GM12878 (cell line): Measurements from ENCODE around the gene KIF21A. TPM values are rescaled to one million over a fixed set of nuclear protein-coding genes. Genes with fewer than 3 reads are reported as not detected.

Experiments
- ATAC-seq: fragments of 200-7000 bp; cut with Tn5 transposase; 3 replicates; pipeline ENCODE4 v1.9.1; 2020; ENCODE audit warnings: mild to moderate bottlenecking, moderate library complexity
- BruUV-seq: library from RNA; stranded (reverse); fragments of 400-500 nt; replicated peaks from 2 replicates; lab custom pipeline; 2021; lab: Mats Ljungman, UMichigan
- CTCF ChIA-PET: fragments of 300-600 bp; sonication (Branson Sonifier 250); formaldehyde crosslinking; extraction: SDS; loops from one replicate; lab custom pipeline; 2021; ENCODE audit warnings: inconsistent platforms; lab: Yijun Ruan, JAX
- POLR2A ChIA-PET: fragments of 350-600 bp; formaldehyde crosslinking; extraction: SDS; loops from one replicate; lab custom pipeline; 2021; ENCODE audit warnings: inconsistent platforms; lab: Charles Lee
- RAD21 ChIA-PET: fragments of 300-600 bp; sonication (Branson Sonifier 250); formaldehyde crosslinking; loops from one replicate; lab custom pipeline; 2023; ENCODE audit warnings: antibody characterized with exemption; ENCODE audit not compliant: unreplicated experiment; lab: Charles Lee
- SMC1A ChIA-PET: fragments of 300-600 bp; sonication (Branson Sonifier 250); formaldehyde crosslinking; loops from one replicate; lab custom pipeline; 2023; ENCODE audit not compliant: unreplicated experiment, uncharacterized antibody; lab: Charles Lee
- DNase-seq: peaks from one replicate; pipeline ENCODE4 v3.0.0-alpha.2; 2011; ENCODE audit warnings: low read depth, low spot score
- FAIRE-seq: peaks from 3 replicates; lab custom pipeline; 2011; peaks lifted over from hg19 to GRCh38; lab: Jason Lieb, UNC
- H2AFZ ChIP-seq: 2 replicates; pipeline ENCODE4 v1.6.0; 2011; ENCODE audit warnings: low read depth, low read length, control low read depth; ENCODE audit not compliant: control insufficient read depth
- H3K27ac ChIP-seq: 2 replicates; pipeline ENCODE4 v1.5.1; 2011; ENCODE audit warnings: control low read depth; ENCODE audit not compliant: control insufficient read depth, insufficient read depth
- H3K27me3 ChIP-seq, 2 experiments: replicated peaks in 1 of 2; 2 replicates each; pipeline versions ENCODE4 v1.6.0 to v1.6.1; 2011; ENCODE audit warnings: low read length in 1 of 2; ENCODE audit not compliant: control insufficient read depth in 2 of 2, insufficient read depth in 2 of 2
- H3K36me3 ChIP-seq, 2 experiments: 2 replicates each; pipeline ENCODE4 v1.5.1; 2011; ENCODE audit warnings: low read length in 1 of 2; ENCODE audit not compliant: control insufficient read depth in 2 of 2, insufficient read depth in 2 of 2
- H3K4me1 ChIP-seq: 2 replicates; pipeline ENCODE4 v1.6.1; 2011; ENCODE audit warnings: mild to moderate bottlenecking, low read length, moderate library complexity, mixed read lengths; ENCODE audit not compliant: control insufficient read depth, insufficient read depth
- H3K4me2 ChIP-seq: 2 replicates; pipeline ENCODE4 v1.6.0; 2011; ENCODE audit warnings: control low read depth; ENCODE audit not compliant: control insufficient read depth, insufficient read depth
- H3K4me3 ChIP-seq: fragments of 200-600 bp; sonication (generic); 2 replicates; pipeline ENCODE4 v1.5.1; 2016
- H3K79me2 ChIP-seq: 2 replicates; pipeline ENCODE4 v1.6.0; 2011; ENCODE audit warnings: low read length; ENCODE audit not compliant: control insufficient read depth, insufficient read depth
- H3K9ac ChIP-seq: 2 replicates; pipeline ENCODE4 v1.8.0; 2011; ENCODE audit warnings: low read length, control low read depth, mixed read lengths; ENCODE audit not compliant: control insufficient read depth, insufficient read depth
- H3K9me3 ChIP-seq: replicated peaks from 3 replicates; pipeline ENCODE4 v1.5.1; 2011; ENCODE audit warnings: mild to moderate bottlenecking, low read length; ENCODE audit not compliant: control insufficient read depth, insufficient read depth
- H4K20me1 ChIP-seq: 2 replicates; pipeline ENCODE4 v1.6.0; 2011; ENCODE audit not compliant: control insufficient read depth, insufficient read depth
- E2F4 ChIP-seq: IDR thresholded peaks from 2 replicates; pipeline ENCODE4 v1.6.1; 2012; ENCODE audit warnings: low read depth, low read length, improper control_type of control experiment
- HDGF ChIP-seq: fragments of 450-650 bp; IDR thresholded peaks from 2 replicates; pipeline ENCODE4 v1.6.1; 2016; ENCODE audit warnings: antibody characterized with exemption
- POLR2AphosphoS2 ChIP-seq: IDR thresholded peaks from 2 replicates; pipeline ENCODE4 v1.6.1; 2011; ENCODE audit warnings: low read depth, mild to moderate bottlenecking, low read length, improper control_type of control experiment, moderate library complexity
- PRDM15 ChIP-seq: fragments of 450-650 bp; formaldehyde crosslinking; IDR thresholded peaks from 2 replicates; pipeline ENCODE4 v1.4.0; 2020; ENCODE audit warnings: mild to moderate bottlenecking, moderate library complexity
- REST ChIP-seq: IDR thresholded peaks from 2 replicates; pipeline ENCODE4 v1.6.1; 2012; ENCODE audit warnings: mild to moderate bottlenecking, low read depth, low read length
- SKIL ChIP-seq: fragments of 450-650 bp; IDR thresholded peaks from 2 replicates; pipeline ENCODE4 v1.6.1; 2017; ENCODE audit warnings: mild to moderate bottlenecking, low read depth, inconsistent platforms; ENCODE audit not compliant: poor library complexity, severe bottlenecking
- WGBS: methylation state at CpG from one replicate; pipeline ENCODE4 v1.1.6; 2016; ENCODE audit warnings: low lambda C conversion rate; ENCODE audit not compliant: insufficient replicate concordance, insufficient coverage; ENCODE audit errors: missing lambda C conversion rate; 5-methylcytosine and 5-hydroxymethylcytosine counted together
- in situ Hi-C: fragments of 300-500 bp; cut with MboI; formaldehyde crosslinking; loops from 9 replicates; pipeline ENCODE4 v1.14.3; 2018; ENCODE audit warnings: mixed read lengths
- intact Hi-C: fragments of 100-400 bp; cut with micrococcal nuclease; formaldehyde crosslinking; loops from one replicate; pipeline ENCODE4 v1.14.2; 2022; ENCODE audit not compliant: unreplicated experiment
- polyA plus RNA-seq, 11 experiments: library from polyadenylated mRNA; depleted of rRNA in 4 of 11; unstranded in 6 of 11; stranded (reverse) in 5 of 11; fragments of >200 nt; fragmentation: Nextera tagmentation in 4 of 11; fragmentation: Illumina TruSeq in 1 of 11; extraction: Ambion mirVana in 4 of 11; extraction: Trizol in 1 of 11; gene quantifications; 1 replicate in 1 of 11; 2 replicates in 10 of 11; pipeline versions ENCODE4 v1.2.1 to v1.2.3, GENCODE V29; 2011 to 2016; ENCODE audit warnings: inconsistent platforms in 2 of 11, missing spikeins in 2 of 11, low read depth in 1 of 11
- total RNA-seq, 4 experiments: library from RNA; depleted of rRNA in 3 of 4; stranded (reverse); fragments of >200 nt in 3 of 4; fragmentation: Illumina TruSeq in 1 of 4; extraction: Trizol in 1 of 4; gene quantifications; 2 replicates each; pipeline versions ENCODE4 v1.2.1 to v1.2.3, GENCODE V29; 2013 to 2021

KIF21A gene
- total and polyA plus RNA-seq, 10 of the 15 experiments (the other 5 are each of a cell fraction or from before 2014, with no cell fraction given): 21.3 to 42.1 (median 24.5) TPM

GRCh38 chr12:39364196-39364595 is 78.7 kb downstream of the KIF21A start:
- Histone ChIP-seq H3K27me3 (no peaks in the 10 kb centered on the region), H3K9ac (no peak overlapping the region), H3K4me3 (no peak overlapping the region), H3K9me3 (no peaks in the 10 kb centered on the region; the same call in 1 of the 3 replicates), H3K36me3 (no peaks in the 10 kb centered on the region; a peak in 2 of 4 replicates), H3K4me1 (peaks cover 7% of the 10 kb centered on the region; the same call in 1 of the 2 replicates), H2AFZ (no peak overlapping the region), H4K20me1 (no peaks in the 10 kb centered on the region), H3K27ac (no peak overlapping the region), H3K79me2 (no peaks in the 10 kb centered on the region), H3K4me2 (no peak overlapping the region)
- no peak for ATAC-seq
- TF ChIP-seq E2F4 (no peak), HDGF (no peak), SKIL (no peak), REST (no peak), POLR2AphosphoS2 (no peak), PRDM15 (CRISPR knock-in tag) (no peak)
- SMC1A ChIA-PET: interaction anchor here (0.9 to 2.6 kb wide), 5 partner anchors 9 to 328 kb away, joined by 3 to 11 read pairs (median 8); no protein-coding TSS in a partner anchor
- CTCF ChIA-PET: interaction anchor here (1.6 kb wide), 1 partner anchor 50 kb away, joined by 5 read pairs; no protein-coding TSS in a partner anchor
- POLR2A ChIA-PET: no interaction called here
- WGBS: 73% methylated on average over 2 of the region's 2 CpGs
- no peak for DNase-seq
- intact Hi-C loops (no loop called here), in situ Hi-C loops (no loop called here)
- RAD21 ChIA-PET: interaction anchor here (1.4 to 4.2 kb wide), 4 partner anchors 8 to 328 kb away, joined by 3 to 11 read pairs (median 5); no protein-coding TSS in a partner anchor
- no peak for FAIRE-seq
- BruUV-seq: no TSS peak
